Inflammatory macrophage treated with lipopolysaccharide for 1 hour (primary cell): ENCODE data around the gene KRTAP4-2.
"Not testable (repeated sequence)": the region's sequence is repeated elsewhere in the genome, so short reads cannot be mapped to it uniquely, and the experiment has no call there.

Experiments
- DNase-seq, 2 donors: peaks; one replicate each; pipeline ENCODE4 v3.0.0-alpha.2; 2020 to 2022

The KRTAP4-2 gene

GRCh38 chr17:41160648-41161047, 17.4 kb downstream of the KRTAP4-2 start, which contains the start of gene KRTAP4-4:
TSS of gene KRTAP4-4 (minus strand) at chr17:41160748. CDS start at chr17:41160691, 57 bp downstream.
- DNase-seq = no peak

- DNase-seq = not testable (repeated sequence)
These were observed 17.8 kb downstream of the KRTAP4-2 start for GRCh38 chr17:41160190-41160589.

GRCh38 chr17:41153856-41154255, 24.2 kb downstream of the KRTAP4-2 start:
- DNase-seq = no peak

GRCh38 chr17:41151525-41151924, 26.5 kb downstream of the KRTAP4-2 start:
- no peak for DNase-seq

- no peak for DNase-seq
These were observed 28.0 kb downstream of the KRTAP4-2 start for GRCh38 chr17:41150026-41150425.

GRCh38 chr17:41149652-41149985, 28.4 kb downstream of the KRTAP4-2 start, which contains the start of gene KRTAP4-5:
TSS of gene KRTAP4-5 (minus strand) at chr17:41149825. CDS start at chr17:41149767, 58 bp downstream.
- DNase-seq = no peak

GRCh38 chr17:41148971-41149651, 28.9 kb downstream of the KRTAP4-2 start:
- not testable (repeated sequence) for DNase-seq

GRCh38 chr17:41147531-41148204, 30.4 kb downstream of the KRTAP4-2 start:
- no peak for DNase-seq

- DNase-seq = no peak
These were observed 32.8 kb downstream of the KRTAP4-2 start for GRCh38 chr17:41145261-41145660.

GRCh38 chr17:41144846-41145245, 33.2 kb downstream of the KRTAP4-2 start:
- DNase-seq = no peak

- no peak for DNase-seq
These were observed 36.7 kb downstream of the KRTAP4-2 start for GRCh38 chr17:41141361-41141760.

- peak; percentile 35 to 36 for DNase-seq
These were observed 37.5 kb downstream of the KRTAP4-2 start, which contains the start of gene KRTAP4-6 for GRCh38 chr17:41140360-41141131. TSS of gene KRTAP4-6 (minus strand) at chr17:41140544. CDS start at chr17:41140487, 57 bp downstream.

- DNase-seq = not testable (repeated sequence)
These were observed 38.2 kb downstream of the KRTAP4-2 start for GRCh38 chr17:41139865-41140264.

- DNase-seq = no peak
These were observed 43.9 kb downstream of the KRTAP4-2 start for GRCh38 chr17:41133880-41134735.

- DNase-seq = no peak
These were observed 46.0 kb downstream of the KRTAP4-2 start for GRCh38 chr17:41131979-41132378.
